NCI-H1436 treated with DMSO at 0.1 percent for 48 hours (cell line): ENCODE measurements around the gene LAMC1.
"Not testable (repeated sequence)": the region's sequence is repeated elsewhere in the genome, so short reads cannot be mapped to it uniquely, and the experiment has no call there.

Experiments used
- DNase-seq: peaks from one replicate; lab custom pipeline; 2025; lab: John Stamatoyannopoulos, UW

LAMC1 gene

GRCh38 chr1:183043872-183044854 is 20.9 kb downstream of the LAMC1 start:
- DNase-seq: no peak

- DNase-seq: no peak
These were observed 21.9 kb downstream of the LAMC1 start for GRCh38 chr1:183044893-183045649.

- DNase-seq: no peak
These were observed 25.2 kb downstream of the LAMC1 start for GRCh38 chr1:183048087-183049085.

DNA sequence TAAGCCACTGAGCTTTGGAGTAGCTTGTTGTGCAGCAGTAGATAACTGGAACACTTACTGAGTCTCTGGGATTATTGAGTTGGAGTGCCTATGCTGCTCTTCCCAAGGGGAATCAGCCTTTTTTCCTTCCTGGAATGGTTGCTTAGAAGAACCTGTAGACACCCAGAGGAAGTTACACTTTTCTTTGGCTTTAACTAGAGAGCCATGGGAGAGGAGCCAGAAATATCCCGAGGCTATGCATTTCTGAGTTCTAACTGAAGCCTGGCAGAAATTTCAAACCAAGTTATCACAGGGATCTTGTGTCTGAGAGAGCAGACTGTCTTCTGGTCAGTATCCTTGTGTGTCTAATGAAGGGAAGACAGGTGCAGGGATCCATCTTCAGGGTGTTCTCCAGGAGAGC is 28.3 kb downstream of the LAMC1 start:
- DNase-seq: no peak

DNA sequence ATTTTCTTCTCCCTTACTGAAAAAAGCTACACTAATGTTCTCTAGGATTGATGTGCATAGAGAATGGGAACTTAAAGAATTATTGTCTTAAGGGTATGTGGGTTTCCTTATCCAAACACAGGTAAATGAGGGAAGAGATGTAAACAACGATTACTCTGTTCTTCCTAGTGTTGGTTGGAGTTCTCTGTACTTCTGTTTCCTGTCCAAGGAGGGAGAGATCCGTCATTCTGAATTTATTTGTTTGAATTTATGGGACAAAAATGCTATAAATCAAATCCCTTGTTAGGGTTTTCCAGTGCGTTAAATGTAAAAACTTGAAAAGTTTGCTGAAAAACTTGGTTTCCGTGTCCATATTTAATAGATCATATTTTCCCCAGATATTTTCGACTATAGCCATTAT is 29.6 kb downstream of the LAMC1 start:
- no peak for DNase-seq

GRCh38 chr1:183058851-183059502 is 35.8 kb downstream of the LAMC1 start:
- no peak for DNase-seq

GRCh38 chr1:183061194-183061593 is 38.0 kb downstream of the LAMC1 start:
- DNase-seq: no peak

DNA sequence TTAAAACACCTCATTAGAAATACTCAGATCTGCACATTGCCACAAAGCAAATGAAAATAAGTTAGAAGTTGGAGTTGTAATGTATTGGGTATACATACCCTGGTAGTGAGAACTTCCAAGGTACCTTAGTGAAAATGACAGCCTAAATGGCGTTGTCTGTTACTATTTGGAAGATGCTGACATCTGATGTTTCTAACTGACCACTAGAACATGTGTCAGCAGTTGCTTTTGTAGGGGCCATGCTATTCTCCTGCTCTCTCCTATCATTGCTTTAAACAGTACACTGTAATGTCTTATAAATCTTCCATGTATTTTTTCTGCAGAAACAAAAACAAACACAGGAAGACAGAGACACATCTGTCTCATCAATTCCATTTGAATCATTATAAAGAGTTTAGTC is 40.1 kb downstream of the LAMC1 start:
- DNase-seq: no peak

GRCh38 chr1:183065168-183065706 is 42.0 kb downstream of the LAMC1 start:
- DNase-seq: no peak

DNA sequence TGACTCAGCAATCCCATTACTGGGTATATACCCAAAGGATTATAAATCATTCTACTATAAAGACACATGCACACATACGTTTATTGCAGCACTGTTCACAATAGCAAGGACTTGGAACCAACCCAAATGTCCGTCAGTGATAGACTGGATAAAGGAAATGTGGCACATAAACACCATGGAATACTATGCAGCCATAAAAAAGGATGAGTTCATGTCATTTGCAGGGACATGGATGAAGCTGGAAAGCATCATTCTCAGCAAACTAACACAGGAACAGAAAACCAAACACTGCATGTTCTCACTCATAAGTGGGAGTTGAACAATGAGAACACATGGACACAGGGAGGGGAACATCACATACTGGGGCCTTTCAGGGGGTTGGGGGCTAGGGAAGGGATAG is 43.2 kb downstream of the LAMC1 start:
- not testable (repeated sequence) for DNase-seq

GRCh38 chr1:183069562-183070216 is 46.5 kb downstream of the LAMC1 start:
- no peak for DNase-seq

GRCh38 chr1:183070234-183070922 is 47.2 kb downstream of the LAMC1 start:
- DNase-seq: no peak

GRCh38 chr1:183070923-183071618 is 47.9 kb downstream of the LAMC1 start:
- no peak for DNase-seq

GRCh38 chr1:183072595-183072994 is 49.4 kb downstream of the LAMC1 start:
- DNase-seq: not testable (repeated sequence)

DNA sequence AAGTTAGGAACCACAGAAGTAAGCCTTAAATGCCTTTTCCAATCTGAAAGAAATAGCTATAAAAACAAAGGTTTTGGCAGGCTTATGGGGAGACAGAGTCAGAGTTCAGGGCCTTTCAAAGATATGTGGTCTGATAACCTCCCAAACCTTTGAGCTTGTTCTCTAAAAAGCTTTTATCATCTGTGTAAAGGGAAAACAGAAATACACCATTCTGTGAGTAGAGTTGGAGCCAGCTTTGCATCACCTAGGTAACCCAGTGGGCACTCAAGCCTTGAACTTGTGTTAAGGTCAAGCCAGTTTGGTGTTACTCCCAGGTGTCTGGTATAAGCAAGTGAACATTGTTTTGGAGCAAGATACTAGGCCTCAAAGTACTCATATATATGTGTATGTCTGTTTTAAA is 50.1 kb downstream of the LAMC1 start:
- no peak for DNase-seq

GRCh38 chr1:183074215-183074614 is 51.0 kb downstream of the LAMC1 start:
- DNase-seq: no peak

DNA sequence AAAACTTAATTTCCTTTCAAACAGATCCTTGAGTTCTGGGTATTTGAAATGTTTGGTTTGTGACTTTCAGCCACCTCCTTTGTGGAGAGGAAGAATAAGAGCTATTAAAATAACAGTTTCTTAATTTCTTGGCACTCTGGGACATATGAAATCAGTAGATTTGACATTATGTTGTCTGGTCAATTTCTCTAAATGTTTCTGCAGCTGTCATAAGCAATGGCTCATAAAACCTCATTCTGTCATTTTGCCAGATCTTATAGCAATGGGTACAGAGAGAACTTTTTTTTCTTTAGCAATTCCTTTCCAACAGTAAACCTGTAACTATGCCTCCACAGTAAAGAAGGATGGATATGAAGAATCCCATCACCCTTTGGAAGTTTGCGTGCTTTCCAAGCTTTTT is 52.6 kb downstream of the LAMC1 start:
- no peak for DNase-seq

DNA sequence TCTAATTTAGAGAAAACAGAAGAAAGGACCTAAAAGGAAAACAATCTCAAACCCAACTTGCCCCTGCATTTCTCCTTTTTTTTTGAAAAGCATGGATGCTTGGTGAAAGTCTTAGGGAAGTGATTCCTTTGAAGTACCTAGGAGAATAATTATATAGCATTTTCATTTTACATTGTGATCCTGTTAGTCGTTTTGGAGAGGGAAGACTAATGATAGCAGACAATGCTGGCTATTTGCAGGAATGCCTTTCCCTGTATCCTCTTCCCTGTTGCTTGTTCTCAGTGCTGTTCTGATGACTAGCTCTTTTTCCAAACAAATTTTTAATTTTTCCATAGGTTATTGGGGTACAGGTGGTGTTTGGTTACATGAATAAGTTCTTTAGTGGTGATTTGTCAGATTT is 53.9 kb downstream of the LAMC1 start:
- no peak for DNase-seq

- DNase-seq: no peak
These were observed 56.6 kb downstream of the LAMC1 start for GRCh38 chr1:183079712-183080388.
